NT2/D1 (cell line): Measurements from ENCODE around the gene MIGA2.

Experiments
- DNase-seq: peaks from one replicate; pipeline ENCODE4 v3.0.0-alpha.2; 2011; ENCODE audit warnings: low read depth, low spot score
- H3K27me3 ChIP-seq: 2 replicates; pipeline ENCODE4 v1.6.0; 2011; ENCODE audit warnings: mild to moderate bottlenecking; ENCODE audit not compliant: insufficient read length, insufficient read depth
- H3K36me3 ChIP-seq: 2 replicates; pipeline ENCODE4 v1.6.1; 2011; ENCODE audit warnings: mild to moderate bottlenecking, low read length, mixed read lengths; ENCODE audit not compliant: insufficient read depth, insufficient read length
- H3K4me1 ChIP-seq: 2 replicates; pipeline ENCODE4 v1.5.1; 2011; ENCODE audit not compliant: insufficient read depth, insufficient read length
- H3K4me3 ChIP-seq: 2 replicates; pipeline ENCODE4 v1.5.1; 2011; ENCODE audit warnings: low read depth; ENCODE audit not compliant: insufficient read length
- H3K9ac ChIP-seq: 2 replicates; pipeline ENCODE4 v1.6.0; 2011; ENCODE audit warnings: low read depth; ENCODE audit not compliant: insufficient read length
- H3K9me3 ChIP-seq: 2 replicates; pipeline ENCODE4 v1.5.1; 2011; ENCODE audit warnings: mild to moderate bottlenecking, low read length; ENCODE audit not compliant: insufficient read depth
- SUZ12 ChIP-seq: IDR thresholded peaks from 2 replicates; pipeline ENCODE4 v1.6.1; 2011; ENCODE audit not compliant: insufficient read length, insufficient read depth; ENCODE audit errors: extremely low read depth
- YY1 ChIP-seq: IDR thresholded peaks from 2 replicates; pipeline ENCODE4 v1.6.1; 2011; ENCODE audit not compliant: insufficient read length, insufficient read depth
- ZNF274 ChIP-seq: IDR thresholded peaks from 2 replicates; pipeline ENCODE4 v1.6.1; 2011; ENCODE audit warnings: mild to moderate bottlenecking, low read depth, low read length

MIGA2 gene

GRCh38 chr9:129052592-129052991 lies 16.2 kb downstream of the MIGA2 start:
- no peak overlapping the region for H3K4me3 ChIP-seq
- no peak for DNase-seq
- TF ChIP-seq ZNF274 (no peak), SUZ12 (no peak), YY1 (no peak)

GRCh38 chr9:129053020-129053419 lies 16.6 kb downstream of the MIGA2 start:
- H3K9me3 ChIP-seq, result no peaks in the 10 kb centered on the region
- TF ChIP-seq SUZ12 (no peak), YY1 (no peak), ZNF274 (no peak)
- H3K36me3 ChIP-seq, result peaks cover 42% of the 10 kb centered on the region
- no peaks in the 10 kb centered on the region for H3K4me1 ChIP-seq
- DNase-seq, result no peak
- H3K9ac ChIP-seq, result no peak overlapping the region
- H3K4me3 ChIP-seq, result no peak overlapping the region
- H3K27me3 ChIP-seq, result no peaks in the 10 kb centered on the region

More at GRCh38 chr9:129052592-129052991, 16.2 kb downstream of the MIGA2 start:
- no peaks in the 10 kb centered on the region for H3K4me1 ChIP-seq
- H3K36me3 ChIP-seq, result peaks cover 44% of the 10 kb centered on the region
- no peaks in the 10 kb centered on the region for H3K9me3 ChIP-seq
- H3K9ac ChIP-seq, result no peak overlapping the region
- H3K27me3 ChIP-seq, result no peaks in the 10 kb centered on the region

GRCh38 chr9:129054163-129054851 lies 17.9 kb downstream of the MIGA2 start:
- Histone ChIP-seq H3K9ac (no peak overlapping the region), H3K36me3 (peaks cover 38% of the 10 kb centered on the region), H3K4me3 (no peak overlapping the region), H3K9me3 (no peaks in the 10 kb centered on the region), H3K4me1 (no peaks in the 10 kb centered on the region), H3K27me3 (no peaks in the 10 kb centered on the region)
- no peak for TF ChIP-seq SUZ12
- TF ChIP-seq YY1, result no peak
- no peak for TF ChIP-seq ZNF274
- DNase-seq, result no peak

- DNase-seq, result no peak
- no peak overlapping the region for H3K4me3 ChIP-seq
- no peaks in the 10 kb centered on the region for H3K4me1 ChIP-seq
- H3K36me3 ChIP-seq, result peaks cover 54% of the 10 kb centered on the region
- H3K9ac ChIP-seq, result no peak overlapping the region
- no peaks in the 10 kb centered on the region for H3K27me3 ChIP-seq
- no peaks in the 10 kb centered on the region for H3K9me3 ChIP-seq
- no peak for TF ChIP-seq YY1
- no peak for TF ChIP-seq ZNF274
- TF ChIP-seq SUZ12, result no peak
Observed at GRCh38 chr9:129058965-129059795, 22.8 kb downstream of the MIGA2 start.

- TF ChIP-seq YY1 (no peak), SUZ12 (no peak), ZNF274 (no peak)
- no peak for DNase-seq
- H3K27me3 ChIP-seq, result no peaks in the 10 kb centered on the region
- no peaks in the 10 kb centered on the region for H3K4me1 ChIP-seq
- H3K9ac ChIP-seq, result no peak overlapping the region
- H3K4me3 ChIP-seq, result no peak overlapping the region
- no peaks in the 10 kb centered on the region for H3K9me3 ChIP-seq
- peaks cover 62% of the 10 kb centered on the region for H3K36me3 ChIP-seq
Observed at GRCh38 chr9:129059796-129060785, 23.7 kb downstream of the MIGA2 start.

DNA sequence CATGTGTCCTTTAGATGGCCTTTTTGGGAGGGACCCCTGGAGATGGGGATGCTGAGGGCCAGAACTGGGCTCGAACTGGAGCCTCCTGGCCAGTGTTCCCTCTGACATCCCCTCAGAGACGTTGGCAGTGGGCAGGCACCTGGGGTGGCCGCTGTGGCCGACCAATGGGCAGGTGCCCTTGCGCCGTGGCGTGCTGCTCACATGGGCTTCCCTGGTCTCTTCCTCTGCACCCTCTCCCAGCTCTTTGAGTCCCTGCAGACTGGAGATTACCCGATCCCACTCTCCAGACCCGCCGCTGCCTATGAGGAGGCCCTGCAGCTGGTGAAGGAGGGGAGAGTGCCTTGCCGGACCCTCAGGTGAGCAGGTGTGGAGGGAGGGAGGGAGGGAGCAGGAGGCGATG lies 24.6 kb downstream of the MIGA2 start:
- TF ChIP-seq SUZ12, result no peak
- TF ChIP-seq ZNF274, result no peak
- no peak for TF ChIP-seq YY1
- no peak overlapping the region for H3K9ac ChIP-seq
- no peaks in the 10 kb centered on the region for H3K4me1 ChIP-seq
- H3K4me3 ChIP-seq, result no peak overlapping the region
- no peak for DNase-seq
- H3K36me3 ChIP-seq, result peaks cover 68% of the 10 kb centered on the region
- H3K9me3 ChIP-seq, result no peaks in the 10 kb centered on the region
- H3K27me3 ChIP-seq, result no peaks in the 10 kb centered on the region
